HG03025 (cell line): ENCODE results near the gene SLC35A2.

Source experiments
- ATAC-seq: cut with Tn5 transposase; IDR thresholded peaks from one replicate; pipeline ENCODE4 v1.9.1; 2021; ENCODE audit warnings: mild to moderate bottlenecking, moderate library complexity; ENCODE audit not compliant: unreplicated experiment, low FRiP score

Gene SLC35A2

GRCh38 chrX:48927736-48928382, 16.4 kb upstream of the SLC35A2 start:
- ATAC-seq = no peak

- no peak for ATAC-seq
Measured at GRCh38 chrX:48927123-48927522, 15.7 kb upstream of the SLC35A2 start.

GRCh38 chrX:48924270-48924669, 12.8 kb upstream of the SLC35A2 start:
- ATAC-seq = no peak

GRCh38 chrX:48923771-48924170, 12.3 kb upstream of the SLC35A2 start:
- no peak for ATAC-seq

GRCh38 chrX:48920718-48921104, 9.3 kb upstream of the SLC35A2 start:
- no peak for ATAC-seq

- no peak for ATAC-seq
Measured at GRCh38 chrX:48919947-48920717, 8.7 kb upstream of the SLC35A2 start.

GRCh38 chrX:48919360-48919841, 8.0 kb upstream of the SLC35A2 start:
- no peak for ATAC-seq

GRCh38 chrX:48918643-48919340, 7.3 kb upstream of the SLC35A2 start, which contains the start of gene PIM2:
Gene PIM2, minus strand, starts transcription at chrX:48919024. Its CDS starts 190 bp downstream, at chrX:48918834.
- peak; percentile 58 for ATAC-seq

- ATAC-seq = no peak
Measured at GRCh38 chrX:48918301-48918642, 6.8 kb upstream of the SLC35A2 start.

- ATAC-seq = no peak
Measured at GRCh38 chrX:48917139-48918001, 5.9 kb upstream of the SLC35A2 start.

- no peak for ATAC-seq
Measured at GRCh38 chrX:48914593-48915493, 3.4 kb upstream of the SLC35A2 start.

GRCh38 chrX:48913605-48914366, 2.3 kb upstream of the SLC35A2 start:
- no peak for ATAC-seq

GRCh38 chrX:48910926-48911411, 477 bp downstream of the SLC35A2 start:
- no peak for ATAC-seq

GRCh38 chrX:48909703-48910294, 1.6 kb downstream of the SLC35A2 start:
- ATAC-seq = no peak

- no peak for ATAC-seq
Measured at GRCh38 chrX:48908600-48908999, 2.8 kb downstream of the SLC35A2 start.

GRCh38 chrX:48905090-48905790, 6.2 kb downstream of the SLC35A2 start:
- ATAC-seq = no peak

- no peak for ATAC-seq
Measured at GRCh38 chrX:48904626-48905025, 6.8 kb downstream of the SLC35A2 start.

GRCh38 chrX:48904180-48904579, 7.3 kb downstream of the SLC35A2 start:
- ATAC-seq = no peak
